ENCODE measurements around the gene AMZ2.
A peak's percentile ranks its signal among the peaks of the same experiment; 100 is the strongest.

- TF ChIP-seq CTCF (IDR thresholded peaks at IDR 0.05) (peak; percentile 93 to 96 (median 95)), POLR2A (IDR thresholded peaks at IDR 0.05) (no peak)
Measured at GRCh38 chr17:68205251-68205807, 42.5 kb upstream of the AMZ2 start.

All from testis (tissue), 2 donors.